Measurements from ENCODE around the gene UNC45B.

Gene UNC45B

DNA sequence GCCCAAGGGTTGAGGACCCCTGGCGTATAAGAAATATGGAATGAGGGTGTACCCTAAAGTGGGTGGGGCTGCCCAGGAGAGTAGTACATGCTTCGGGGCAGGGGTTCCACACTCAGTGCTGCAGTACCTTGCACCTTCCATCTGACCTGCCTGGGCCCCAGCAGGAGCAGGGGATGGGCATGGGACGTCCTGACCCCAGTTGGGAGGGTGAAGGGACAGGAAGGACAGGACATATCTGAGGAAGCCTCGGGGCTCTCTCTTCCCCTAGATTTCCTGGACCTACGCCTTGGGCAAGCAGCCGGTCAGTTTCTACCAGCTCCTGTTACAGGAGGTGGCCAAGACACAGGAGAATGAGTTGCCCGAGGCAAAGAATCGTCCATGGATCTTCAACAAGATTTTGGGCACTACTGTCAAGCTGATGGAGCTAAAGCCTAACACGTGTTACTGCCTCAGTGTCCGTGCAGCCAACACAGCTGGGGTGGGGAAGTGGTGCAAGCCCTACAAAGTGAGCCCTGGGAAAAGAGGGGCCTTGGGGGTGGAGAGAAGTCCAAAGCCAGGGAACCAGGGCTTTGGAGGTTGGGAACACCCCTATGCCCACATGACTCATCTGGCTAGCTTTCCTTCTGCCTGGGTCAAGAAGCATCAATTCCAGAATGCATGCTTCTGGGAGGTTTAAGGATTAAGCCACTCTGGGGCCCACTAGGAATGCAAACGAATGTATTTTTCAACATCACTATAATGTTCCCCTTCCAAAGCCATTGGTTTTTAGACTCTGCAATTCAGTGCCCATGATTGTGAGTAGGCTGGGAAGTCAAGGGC is 18.3 kb upstream of the UNC45B start:
- CTCF ChIA-PET, result interaction anchor here (2.7 kb wide), 1 partner anchor 10 kb away, joined by 14 read pairs; the partner anchor contains the start of gene RAD51D
- no peaks in the 10 kb centered on the region for H3K4me1 Mint-ChIP-seq
- H3K27ac Mint-ChIP-seq, result peak overlapping the region; percentile 1
- H3K4me3 Mint-ChIP-seq, result no peak overlapping the region
- H3K36me3 Mint-ChIP-seq, result peaks cover 32% of the 10 kb centered on the region
- DNase-seq, result no peak
- no peaks in the 10 kb centered on the region for H3K27me3 Mint-ChIP-seq
- no peaks in the 10 kb centered on the region for H3K9me3 Mint-ChIP-seq

DNA sequence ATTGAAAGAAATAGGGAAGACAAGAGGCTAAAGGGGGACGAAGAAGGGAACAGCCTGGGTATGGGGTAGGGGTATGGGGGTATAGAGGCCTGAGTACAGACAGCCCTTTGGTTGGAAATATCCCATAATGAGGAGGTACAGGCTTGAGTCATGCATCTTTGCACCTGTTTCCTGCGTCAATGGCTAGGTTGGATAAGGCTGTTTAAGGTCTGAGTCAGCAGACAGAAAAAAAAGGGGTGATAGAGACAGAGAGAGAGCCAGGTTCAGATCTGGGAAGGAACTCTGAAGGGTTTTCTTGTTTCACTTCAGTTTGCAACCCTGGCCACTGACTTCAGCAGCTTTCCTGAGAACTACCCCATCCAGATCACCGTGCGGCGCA is 17.7 kb upstream of the UNC45B start:
- DNase-seq, result no peak
- no peaks in the 10 kb centered on the region for H3K9me3 Mint-ChIP-seq
- CTCF ChIA-PET, result interaction anchor here (1.4 kb wide), 1 partner anchor 10 kb away, joined by 4 read pairs; the partner anchor contains the start of gene RAD51D
- H3K4me3 Mint-ChIP-seq, result no peak overlapping the region
- H3K4me1 Mint-ChIP-seq, result no peaks in the 10 kb centered on the region
- H3K27ac Mint-ChIP-seq, result peak overlapping the region; percentile 1
- H3K27me3 Mint-ChIP-seq, result no peaks in the 10 kb centered on the region
- H3K36me3 Mint-ChIP-seq, result peaks cover 37% of the 10 kb centered on the region

- CTCF ChIA-PET, result interaction anchor here (1.4 kb wide), 1 partner anchor 10 kb away, joined by 4 read pairs; the partner anchor contains the start of gene RAD51D
- Mint-ChIP-seq H3K27ac (no peak overlapping the region), H3K9me3 (no peaks in the 10 kb centered on the region), H3K4me3 (no peak overlapping the region), H3K36me3 (peaks cover 41% of the 10 kb centered on the region), H3K4me1 (no peaks in the 10 kb centered on the region), H3K27me3 (no peaks in the 10 kb centered on the region)
- DNase-seq, result no peak
These were observed 17.2 kb upstream of the UNC45B start for GRCh38 chr17:35130392-35130791.

DNA sequence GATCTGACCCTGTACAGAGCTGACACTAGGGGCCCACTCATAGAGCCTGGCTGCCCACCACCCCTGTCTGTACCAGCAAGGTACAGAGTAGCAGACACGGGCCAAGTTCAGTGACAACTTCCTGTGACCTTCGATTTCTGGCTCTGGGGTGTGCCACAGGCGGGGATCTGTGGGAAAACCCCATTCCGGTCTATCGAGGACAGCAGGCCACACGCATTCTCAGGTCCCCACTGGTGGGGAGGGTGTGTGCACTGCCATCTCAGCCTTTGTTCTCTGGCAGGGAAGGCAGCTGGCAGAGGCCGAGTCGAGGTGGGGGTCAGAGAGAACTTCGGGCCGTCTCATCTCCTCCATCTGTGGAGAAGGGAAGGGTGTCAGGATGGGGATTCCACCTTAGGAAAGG is 15.5 kb upstream of the UNC45B start:
- Mint-ChIP-seq H3K9me3 (no peaks in the 10 kb centered on the region), H3K36me3 (peaks cover 49% of the 10 kb centered on the region), H3K27me3 (no peaks in the 10 kb centered on the region), H3K4me3 (no peak overlapping the region), H3K27ac (no peak overlapping the region), H3K4me1 (no peaks in the 10 kb centered on the region)
- DNase-seq, result no peak
- CTCF ChIA-PET, result no interaction called here

GRCh38 chr17:35132816-35133550 is 14.6 kb upstream of the UNC45B start:
- Mint-ChIP-seq H3K27me3 (no peaks in the 10 kb centered on the region), H3K27ac (no peak overlapping the region), H3K9me3 (no peaks in the 10 kb centered on the region), H3K4me1 (no peaks in the 10 kb centered on the region), H3K36me3 (peaks cover 50% of the 10 kb centered on the region), H3K4me3 (no peak overlapping the region)
- CTCF ChIA-PET, result no interaction called here
- no peak for DNase-seq

DNA sequence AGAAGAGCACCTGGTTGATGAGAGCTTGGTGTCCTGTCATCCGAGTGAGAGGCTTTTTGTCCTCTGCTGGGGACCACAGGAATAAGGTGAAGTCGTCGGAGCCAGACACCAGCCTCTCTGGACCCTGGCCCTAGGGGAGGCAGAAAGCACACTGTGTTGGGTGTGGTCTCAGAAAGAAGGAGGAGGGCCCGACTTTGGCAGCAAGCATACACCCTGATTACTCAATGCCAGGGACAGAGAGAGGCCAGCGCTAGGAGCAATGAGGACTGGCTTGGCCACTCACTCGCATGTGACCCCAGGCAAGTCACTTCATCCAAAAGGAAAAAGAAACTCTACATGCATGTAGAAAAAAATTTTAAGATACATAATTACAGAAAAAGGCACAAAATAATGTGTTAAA is 12.3 kb upstream of the UNC45B start:
- H3K9me3 Mint-ChIP-seq, result no peaks in the 10 kb centered on the region
- no peak overlapping the region for H3K27ac Mint-ChIP-seq
- no peaks in the 10 kb centered on the region for H3K27me3 Mint-ChIP-seq
- peaks cover 5% of the 10 kb centered on the region for H3K4me1 Mint-ChIP-seq
- CTCF ChIA-PET, result interaction anchor here (0.6 kb wide), 1 partner anchor 136 kb away, joined by 3 read pairs; no protein-coding TSS in a partner anchor
- H3K4me3 Mint-ChIP-seq, result no peak overlapping the region
- peaks cover 56% of the 10 kb centered on the region for H3K36me3 Mint-ChIP-seq
- DNase-seq, result no peak

DNA sequence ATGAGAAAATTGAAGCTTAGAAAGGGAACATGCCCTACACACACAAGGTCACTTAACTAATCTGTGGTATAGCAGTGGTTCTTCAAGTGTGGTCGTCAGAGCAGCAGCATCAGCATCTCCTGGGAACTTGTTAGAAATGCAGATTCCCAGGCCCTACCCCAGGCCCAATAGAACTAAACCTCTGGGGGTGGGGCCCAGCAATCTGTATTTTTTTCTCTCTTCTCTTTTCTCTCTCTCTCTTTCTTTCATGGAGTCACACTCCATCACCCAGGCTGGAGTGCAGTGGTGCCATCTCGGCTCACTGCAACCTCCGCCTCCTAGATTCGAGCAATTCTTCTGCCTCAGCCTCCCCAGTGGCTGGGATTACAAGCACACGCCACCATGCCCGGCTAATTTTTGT is 9.4 kb upstream of the UNC45B start:
- H3K27ac Mint-ChIP-seq, result no peak overlapping the region
- H3K27me3 Mint-ChIP-seq, result no peaks in the 10 kb centered on the region
- no peak for DNase-seq
- peaks cover 22% of the 10 kb centered on the region for H3K4me1 Mint-ChIP-seq
- H3K36me3 Mint-ChIP-seq, result peaks cover 36% of the 10 kb centered on the region
- CTCF ChIA-PET, result no interaction called here
- H3K4me3 Mint-ChIP-seq, result no peak overlapping the region
- no peaks in the 10 kb centered on the region for H3K9me3 Mint-ChIP-seq

DNA sequence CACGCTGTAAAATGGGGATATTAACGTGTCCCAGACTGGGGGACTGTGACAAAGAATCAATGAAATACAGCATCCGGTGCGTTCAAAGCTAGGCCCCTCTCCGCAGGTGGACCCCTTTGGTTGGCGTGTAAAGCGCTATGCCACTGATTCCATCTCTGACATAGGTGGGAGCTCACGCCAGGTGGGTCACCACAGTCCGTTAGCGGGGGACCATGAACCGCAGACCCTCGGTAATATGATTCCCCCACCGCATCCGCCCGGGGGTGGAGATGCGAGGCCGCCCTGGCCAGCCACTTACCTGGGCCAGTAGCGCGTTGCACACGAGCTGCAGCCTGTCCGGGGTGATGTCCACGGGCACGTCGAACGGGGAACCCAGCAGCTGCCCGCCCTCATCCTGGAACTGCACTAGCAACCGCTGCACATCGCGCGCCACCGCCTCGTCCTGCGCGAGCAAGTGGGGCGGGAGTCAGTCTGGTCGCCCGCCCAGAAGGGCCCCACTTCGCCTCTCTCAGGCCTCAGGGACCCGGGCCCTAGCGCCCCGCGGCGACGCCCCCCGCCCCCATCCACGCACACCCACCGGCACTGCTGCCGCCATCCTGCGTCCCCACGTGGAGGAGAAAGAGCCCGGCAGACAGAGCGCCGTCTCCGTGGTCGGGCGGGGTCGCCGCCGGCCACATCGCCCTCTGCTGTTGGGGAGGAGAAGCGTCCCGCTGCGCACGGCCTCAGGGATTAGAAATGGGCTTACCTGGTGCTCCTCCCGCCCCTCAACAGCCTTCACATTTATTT is 5.7 kb upstream of the UNC45B start, which contains the start of gene NLE1:
Gene NLE1 (minus strand): TSS at position 623 of the 786 bp plus-strand sequence. CDS start 28 bp downstream, at position 595.
- Mint-ChIP-seq H3K9me3 (no peaks in the 10 kb centered on the region), H3K27ac (peak within 1 kb of the TSS; percentile 81), H3K4me3 (peak within 1 kb of the TSS; percentile 82), H3K4me1 (peaks cover 25% of the 10 kb centered on the region), H3K27me3 (peaks cover 1% of the 10 kb centered on the region), H3K36me3 (peaks cover 7% of the 10 kb centered on the region)
- CTCF ChIA-PET, result interaction anchor here (0.6 to 1.2 kb wide), 8 partner anchors 19 to 110 kb away, joined by 3 to 4 read pairs (median 3); partner anchors contain the start of gene SLFN5
- peak; percentile 90 for DNase-seq

DNA sequence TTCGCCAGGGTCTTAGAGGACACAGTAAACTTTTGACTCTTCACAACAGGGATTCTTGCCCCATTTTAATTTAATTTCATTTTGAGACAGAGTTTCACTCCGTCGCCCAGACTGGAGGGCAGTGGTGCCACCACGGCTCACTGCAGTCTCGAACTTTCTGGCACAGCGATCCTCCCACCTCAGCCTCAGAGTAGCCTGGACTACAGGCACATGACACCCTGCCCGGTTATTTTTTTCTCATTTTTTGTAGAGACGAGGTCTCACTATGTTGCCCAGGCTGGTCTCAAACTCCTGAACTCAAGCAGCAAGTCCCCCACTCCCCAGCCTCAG is 5.2 kb upstream of the UNC45B start:
- Mint-ChIP-seq H3K4me3 (peak overlapping the region; percentile 82), H3K9me3 (no peaks in the 10 kb centered on the region), H3K4me1 (peaks cover 25% of the 10 kb centered on the region), H3K27me3 (peaks cover 7% of the 10 kb centered on the region), H3K36me3 (peaks cover 7% of the 10 kb centered on the region), H3K27ac (peak overlapping the region; percentile 76)
- CTCF ChIA-PET, result interaction anchor here (0.9 kb wide), 1 partner anchor 101 kb away, joined by 4 read pairs; the partner anchor contains the start of gene SLFN5
- DNase-seq, result no peak

GRCh38 chr17:35144840-35145239 is 2.8 kb upstream of the UNC45B start:
- CTCF ChIA-PET, result interaction anchor here (1.0 to 1.2 kb wide), 2 partner anchors 10 to 24 kb away, joined by 3 read pairs; no protein-coding TSS in a partner anchor
- no peak overlapping the region for H3K4me3 Mint-ChIP-seq

GRCh38 chr17:35146214-35146833 is 1.3 kb upstream of the UNC45B start:
- DNase-seq, result no peak
- H3K27ac Mint-ChIP-seq, result no peak overlapping the region
- H3K4me3 Mint-ChIP-seq, result no peak overlapping the region
- H3K36me3 Mint-ChIP-seq, result no peaks in the 10 kb centered on the region
- CTCF ChIA-PET, result no interaction called here
- no peaks in the 10 kb centered on the region for H3K9me3 Mint-ChIP-seq
- peaks cover 39% of the 10 kb centered on the region for H3K27me3 Mint-ChIP-seq
- H3K4me1 Mint-ChIP-seq, result peaks cover 12% of the 10 kb centered on the region

More at GRCh38 chr17:35144840-35145239, 2.8 kb upstream of the UNC45B start:
- Mint-ChIP-seq H3K9me3 (no peaks in the 10 kb centered on the region), H3K27me3 (peaks cover 29% of the 10 kb centered on the region), H3K36me3 (no peaks in the 10 kb centered on the region), H3K4me1 (peaks cover 21% of the 10 kb centered on the region), H3K27ac (no peak overlapping the region)
- DNase-seq, result no peak

DNA sequence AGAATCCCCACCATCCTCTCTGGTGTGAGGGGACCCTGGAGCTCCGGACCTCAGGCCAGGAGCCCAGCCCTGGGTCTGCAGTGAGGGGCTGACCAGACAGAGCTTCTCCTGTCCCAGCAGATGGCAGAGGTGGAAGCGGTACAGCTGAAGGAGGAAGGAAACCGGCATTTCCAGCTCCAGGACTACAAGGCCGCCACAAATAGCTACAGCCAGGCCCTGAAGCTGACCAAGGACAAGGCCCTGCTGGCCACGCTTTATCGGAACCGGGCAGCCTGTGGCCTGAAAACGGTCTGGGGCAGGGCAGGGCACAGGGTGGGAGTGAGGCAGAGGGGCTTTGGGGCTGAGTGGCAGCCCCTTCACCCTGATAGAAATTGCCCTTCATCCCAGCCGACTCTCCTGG is 527 bp downstream of the UNC45B start:
- Mint-ChIP-seq H3K27me3 (peaks cover 48% of the 10 kb centered on the region), H3K4me3 (no peak overlapping the region), H3K9me3 (no peaks in the 10 kb centered on the region), H3K36me3 (no peaks in the 10 kb centered on the region), H3K27ac (no peak overlapping the region), H3K4me1 (peaks cover 4% of the 10 kb centered on the region)
- CTCF ChIA-PET, result interaction anchor here (1.2 kb wide), 1 partner anchor 11 kb away, joined by 3 read pairs; no protein-coding TSS in a partner anchor
- no peak for DNase-seq

- CTCF ChIA-PET, result no interaction called here
- Mint-ChIP-seq H3K27me3 (peaks cover 60% of the 10 kb centered on the region), H3K27ac (no peak overlapping the region), H3K4me1 (no peaks in the 10 kb centered on the region), H3K36me3 (no peaks in the 10 kb centered on the region), H3K9me3 (no peaks in the 10 kb centered on the region), H3K4me3 (no peak overlapping the region)
- no peak for DNase-seq
These were observed 2.3 kb downstream of the UNC45B start for GRCh38 chr17:35149941-35150340.
